Choroid plexus epithelial cell (primary cell): ENCODE data around the gene HPS3.

Experiments used
- DNase-seq: peaks from one replicate; pipeline ENCODE4 v3.0.0-alpha.2; 2010; ENCODE audit warnings: low read depth
- H3K4me3 ChIP-seq: 2 replicates; pipeline ENCODE4 v1.5.1; 2011; ENCODE audit warnings: low read depth, mild to moderate bottlenecking, control low read depth, low read length, moderate library complexity
- CTCF ChIP-seq: conservative IDR thresholded peaks from 2 replicates; pipeline ENCODE4 v1.5.1; 2011; ENCODE audit warnings: low read depth, mild to moderate bottlenecking, control low read depth, inconsistent platforms, low read length, moderate library complexity

HPS3 gene

GRCh38 chr3:149120051-149120972, 9.1 kb upstream of the HPS3 start:
- DNase-seq = peak; percentile 87
- H3K4me3 ChIP-seq = no peak overlapping the region
- peak; percentile 61 for TF ChIP-seq CTCF

GRCh38 chr3:149122721-149123578, 6.5 kb upstream of the HPS3 start:
- no peak overlapping the region for H3K4me3 ChIP-seq
- DNase-seq = peak; percentile 34
- no peak for TF ChIP-seq CTCF

GRCh38 chr3:149128821-149129220, 617 bp upstream of the HPS3 start:
- H3K4me3 ChIP-seq = peak overlapping the region; percentile 97
- DNase-seq = peak; percentile 16
- TF ChIP-seq CTCF = no peak

- H3K4me3 ChIP-seq = no peak overlapping the region
- TF ChIP-seq CTCF = no peak
- no peak for DNase-seq
Observed at GRCh38 chr3:149131589-149131988, 2.2 kb downstream of the HPS3 start.

- H3K4me3 ChIP-seq = no peak overlapping the region
- no peak for TF ChIP-seq CTCF
- DNase-seq = peak; percentile 82
Observed at GRCh38 chr3:149134575-149134974, 5.1 kb downstream of the HPS3 start.

GRCh38 chr3:149142682-149143081, 13.2 kb downstream of the HPS3 start:
- no peak for DNase-seq
- H3K4me3 ChIP-seq = no peak overlapping the region
- no peak for TF ChIP-seq CTCF
